G401.6 (cell line): ENCODE results near the gene CCDC28B.

Source experiments
- FAIRE-seq: peaks from 2 replicates; lab custom pipeline; 2012; peaks lifted over from hg19 to GRCh38; lab: Jason Lieb, UNC

CCDC28B gene

DNA sequence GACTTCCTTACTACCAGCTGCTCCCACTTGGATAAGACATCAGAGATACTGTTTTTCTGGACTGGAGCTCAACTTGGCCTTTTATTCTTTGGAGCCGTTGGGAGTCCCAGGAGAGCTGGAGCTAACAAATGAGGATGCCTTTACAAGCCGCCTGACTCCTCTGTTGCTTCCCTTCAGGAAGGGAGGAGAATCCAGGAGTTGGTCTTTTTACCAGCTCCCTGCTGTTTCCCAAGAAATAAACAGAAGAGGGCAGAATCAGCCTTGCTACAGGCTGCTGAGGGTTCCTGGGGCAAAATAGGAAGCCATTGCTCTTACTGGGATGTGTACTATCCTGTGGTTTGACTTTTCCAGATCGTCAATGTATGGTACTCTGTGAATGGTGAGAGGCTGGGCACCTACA lies 23.3 kb downstream of the CCDC28B start:
- FAIRE-seq, result no peak

DNA sequence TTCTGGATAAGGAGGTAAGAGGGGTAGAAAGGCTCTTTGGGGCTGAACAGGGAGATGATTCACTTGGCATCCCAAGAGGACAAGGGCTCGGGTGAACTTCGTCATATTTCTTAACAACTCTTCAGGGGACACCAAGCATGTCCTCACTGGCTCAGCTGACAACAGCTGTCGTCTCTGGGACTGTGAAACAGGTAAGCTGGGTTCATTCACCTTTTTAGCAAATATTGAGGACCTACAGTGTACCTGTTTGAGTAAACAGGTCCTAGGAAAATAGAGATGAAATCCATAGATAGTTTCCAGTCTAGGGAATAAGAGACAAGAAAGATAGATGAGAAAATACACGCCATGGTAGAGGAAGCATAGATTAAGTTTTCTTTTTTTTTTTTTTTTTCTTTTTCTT lies 23.9 kb downstream of the CCDC28B start:
- no peak for FAIRE-seq

DNA sequence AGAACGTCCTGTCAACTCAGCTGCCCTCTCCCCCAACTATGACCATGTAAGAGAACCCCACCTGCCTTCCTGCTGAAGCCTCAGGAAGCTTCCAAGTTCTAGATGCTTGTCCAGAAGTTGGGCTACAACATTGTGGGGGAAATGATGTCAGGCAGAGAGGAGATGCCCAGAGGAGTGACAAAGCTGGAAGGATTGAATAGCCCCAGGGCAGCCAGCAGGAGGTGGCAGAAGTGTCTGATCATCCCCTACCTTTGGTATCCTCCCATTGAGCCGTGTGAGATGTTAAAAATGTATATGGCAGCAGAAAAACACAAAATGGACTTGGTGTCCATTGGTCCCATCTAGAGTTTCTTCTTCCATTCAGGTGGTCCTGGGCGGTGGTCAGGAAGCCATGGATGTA lies 28.4 kb downstream of the CCDC28B start:
- FAIRE-seq, result no peak

DNA sequence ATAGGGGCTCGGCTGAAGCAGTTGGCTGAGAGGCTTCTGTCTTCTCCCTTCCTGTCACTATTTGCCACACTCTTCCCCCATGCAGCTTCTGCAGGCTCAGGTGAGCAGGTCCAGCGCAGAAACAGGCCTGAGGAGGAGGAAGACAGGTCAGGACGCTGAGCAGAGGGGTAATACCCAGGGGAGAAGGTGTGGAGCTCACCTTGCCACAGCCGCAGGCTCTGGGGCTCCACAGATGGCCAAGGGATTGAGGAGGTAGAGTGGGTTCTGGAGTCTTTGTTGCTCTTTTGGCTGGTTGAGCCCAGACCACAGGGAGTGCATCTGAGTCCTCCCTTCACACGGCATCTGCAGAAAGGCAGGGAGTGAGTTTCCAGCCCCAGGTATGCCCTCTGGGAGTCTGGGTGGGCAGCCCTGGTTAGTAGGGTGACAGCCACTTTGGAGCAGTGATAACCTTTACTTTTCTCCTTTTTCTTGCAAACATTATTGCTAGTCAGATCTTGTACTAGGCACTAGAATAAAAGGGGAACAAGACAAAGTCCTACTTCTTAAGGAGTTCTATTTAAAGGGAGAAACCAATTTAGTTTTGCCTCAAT lies 31.5 kb downstream of the CCDC28B start:
- FAIRE-seq, result no peak

DNA sequence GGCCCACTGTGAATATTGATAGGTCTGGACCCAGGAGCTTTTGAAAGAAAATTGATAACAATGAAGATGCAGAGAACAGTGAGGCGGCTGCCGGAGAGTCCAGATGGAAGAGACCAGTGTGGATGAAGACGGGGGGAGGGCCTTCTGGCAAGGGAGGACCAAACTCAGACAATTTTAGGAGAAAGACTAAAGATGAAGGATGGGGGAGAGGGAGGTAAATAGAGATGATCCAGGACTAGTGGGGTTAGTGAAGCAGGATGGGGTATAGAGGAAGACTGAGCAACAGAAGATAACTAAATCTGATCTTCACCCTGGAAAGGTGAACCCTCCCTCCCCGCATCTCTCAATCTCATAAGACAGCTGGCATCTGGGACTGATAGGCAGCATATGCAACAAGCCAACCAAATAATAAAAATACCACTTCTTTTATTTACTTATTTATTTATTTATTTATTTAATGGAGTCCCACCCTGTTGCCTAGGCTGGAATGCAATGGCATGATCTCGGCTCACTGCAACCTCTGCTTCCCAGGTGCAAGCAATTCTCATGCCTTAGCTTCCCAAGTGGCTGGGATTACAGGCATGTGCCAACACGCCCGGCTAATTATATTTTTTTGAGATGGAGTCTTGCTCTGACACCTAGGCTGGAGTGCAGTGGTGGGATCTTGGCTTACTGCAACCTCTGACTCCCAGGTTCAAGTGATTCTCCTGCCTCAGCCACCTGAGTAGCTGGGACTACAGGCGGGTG lies 32.3 kb downstream of the CCDC28B start:
- FAIRE-seq, result no peak

DNA sequence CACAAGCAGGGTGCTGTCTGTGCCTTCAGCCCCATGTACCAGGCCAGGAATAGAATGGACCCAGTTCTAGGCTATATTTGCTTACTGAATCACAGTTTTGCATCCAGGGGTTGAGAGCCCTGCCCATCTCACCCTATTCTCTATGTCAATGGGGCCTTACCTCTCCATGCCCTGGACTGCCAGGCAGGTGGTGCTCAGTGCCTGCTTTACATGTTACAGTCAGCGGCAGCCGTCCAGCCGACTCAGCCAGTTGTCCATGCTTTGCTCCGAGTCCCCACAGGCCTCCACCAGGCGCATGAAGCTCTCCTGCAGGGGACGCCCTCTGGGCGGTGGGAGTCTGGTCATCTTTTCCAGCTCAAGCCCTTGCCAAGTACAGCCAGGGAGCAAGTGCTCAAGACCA lies 34.4 kb downstream of the CCDC28B start:
- FAIRE-seq, result no peak

DNA sequence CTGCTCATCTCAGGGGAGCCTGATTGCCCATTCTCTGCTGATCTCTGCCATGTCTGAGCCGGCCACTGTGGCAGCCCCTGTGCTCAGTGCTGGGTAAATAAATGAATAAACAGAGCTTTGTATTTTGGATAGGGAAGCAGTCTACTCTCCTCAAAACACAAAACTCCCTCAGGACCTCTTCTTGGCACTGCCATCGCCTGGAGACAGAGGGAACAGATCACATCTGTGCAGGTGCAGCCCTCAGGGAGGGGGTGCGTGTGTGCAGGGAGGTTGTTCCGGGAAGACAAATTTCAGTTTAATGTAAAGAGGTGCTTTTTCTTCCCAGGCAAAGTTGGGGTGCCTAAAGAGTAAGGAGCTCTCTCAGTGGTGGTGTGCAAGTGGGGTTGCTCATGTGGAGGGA lies 38.9 kb downstream of the CCDC28B start:
- no peak for FAIRE-seq

DNA sequence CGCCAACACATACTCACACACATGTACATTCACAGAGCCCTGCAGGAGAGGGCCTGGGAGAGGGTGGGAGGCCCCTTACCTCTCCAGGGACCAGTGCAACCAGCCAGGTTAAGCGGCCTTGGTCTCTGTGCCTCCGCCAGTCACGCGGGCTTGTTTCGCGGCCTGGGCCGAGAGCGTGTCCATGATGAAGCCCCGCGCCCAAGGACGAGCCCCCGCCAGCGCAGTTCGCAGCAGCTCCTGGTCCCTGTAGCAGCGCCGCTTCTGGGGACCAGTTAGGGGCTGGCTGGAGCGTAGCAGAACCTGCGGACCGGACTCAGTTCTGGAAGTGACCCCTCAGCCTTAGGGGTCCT lies 39.4 kb downstream of the CCDC28B start:
- FAIRE-seq, result no peak

DNA sequence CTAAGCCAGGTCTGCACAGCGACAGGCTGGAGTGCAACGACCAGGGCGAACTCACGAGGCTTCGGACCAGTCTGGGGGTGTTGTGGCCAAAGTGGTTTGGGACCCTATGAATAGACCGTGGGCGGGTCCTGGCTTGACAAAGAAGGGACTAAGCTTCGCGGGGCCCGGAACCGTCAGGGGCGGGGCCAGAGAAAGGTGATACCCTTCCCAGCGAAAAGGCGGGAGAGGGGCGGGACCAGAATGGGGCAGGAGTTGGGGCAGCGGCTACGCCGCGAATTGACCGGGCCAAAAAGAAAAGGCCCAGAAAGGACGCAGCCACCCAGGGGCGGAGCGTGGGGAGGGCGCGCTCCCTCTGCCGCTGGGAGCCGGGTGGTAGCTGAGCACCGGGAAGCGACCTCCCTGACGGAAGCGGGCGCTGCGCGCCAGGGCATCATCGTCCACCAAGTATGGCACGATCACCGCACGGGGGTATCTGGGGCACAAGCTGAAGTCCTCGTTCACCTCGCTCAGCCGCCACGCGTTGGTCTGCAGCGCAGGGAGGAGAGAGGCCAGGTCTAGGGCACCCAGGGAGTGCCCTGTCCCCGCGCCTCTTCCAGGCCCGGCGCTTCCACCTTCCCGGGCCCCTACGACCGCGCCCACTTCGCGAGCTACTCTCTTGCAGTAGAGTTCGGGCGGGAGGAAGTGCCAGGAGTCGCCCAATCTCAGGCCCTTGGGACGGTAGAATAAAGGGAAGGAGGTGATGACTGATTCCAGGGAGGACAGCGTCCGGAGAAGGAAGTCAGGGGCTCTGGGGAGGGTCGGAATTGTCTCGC lies 40.0 kb downstream of the CCDC28B start:
- FAIRE-seq, result no peak

DNA sequence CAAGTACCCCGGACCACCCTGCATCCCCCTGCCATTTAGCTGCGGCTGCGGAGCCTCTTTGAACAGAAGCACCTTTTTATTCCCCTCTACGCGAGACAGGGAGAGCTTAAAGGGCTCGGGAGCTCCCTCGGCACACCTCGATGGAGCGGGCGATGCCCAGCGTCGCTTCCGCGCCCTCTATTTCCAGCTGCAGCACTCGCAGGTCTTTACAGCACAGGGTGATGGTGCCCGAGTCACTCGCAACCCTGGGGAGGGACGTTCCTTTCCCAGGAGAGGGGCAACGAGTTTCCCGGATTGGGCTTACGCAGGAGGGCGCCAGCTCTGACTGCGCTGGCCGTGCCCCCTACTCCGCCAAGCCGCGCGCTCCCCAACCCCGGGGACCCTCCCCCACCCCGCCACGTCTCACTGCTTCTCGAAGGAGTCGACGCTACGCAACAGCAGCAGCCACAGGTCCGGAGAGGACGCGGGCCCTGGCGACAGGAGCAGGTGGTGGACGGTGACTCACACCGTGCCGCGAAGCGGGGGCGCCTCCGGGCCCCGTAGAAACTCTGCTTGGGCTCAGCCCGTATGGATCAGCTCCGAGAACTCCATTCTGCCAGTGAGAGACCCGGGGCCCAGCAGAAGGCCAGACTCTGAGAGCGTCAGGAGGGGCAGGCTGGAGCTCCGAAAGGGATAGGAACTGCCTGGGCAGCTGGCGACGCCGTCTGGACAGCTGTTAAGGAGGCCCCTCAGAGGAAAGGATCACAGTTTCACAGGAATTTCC lies 40.8 kb downstream of the CCDC28B start:
- FAIRE-seq, result no peak

DNA sequence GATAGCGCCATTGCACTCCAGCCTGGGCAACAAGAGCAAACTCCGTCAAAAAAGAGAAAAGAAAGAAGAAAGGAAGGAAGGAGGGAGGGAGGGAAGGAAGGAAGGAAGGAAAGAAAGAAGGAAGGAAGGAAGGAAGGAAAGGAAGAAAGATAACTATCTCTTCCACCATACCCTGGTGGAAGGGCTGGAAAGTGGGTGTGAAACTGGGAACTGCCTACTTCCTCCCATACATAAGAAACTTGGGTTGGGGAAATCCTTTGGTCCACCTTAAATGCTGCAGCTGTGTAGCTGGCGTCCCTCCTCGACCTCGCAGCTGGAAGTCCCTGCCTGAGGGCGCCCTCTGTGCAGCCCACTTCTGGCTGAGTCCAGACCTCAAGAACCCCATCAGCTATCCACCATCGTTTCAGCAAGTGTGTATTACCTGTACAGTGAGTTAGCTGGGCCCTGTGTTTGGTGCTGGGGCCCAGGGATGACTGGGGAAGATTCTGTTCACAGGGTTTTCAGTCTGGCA lies 42.0 kb downstream of the CCDC28B start:
- no peak for FAIRE-seq

DNA sequence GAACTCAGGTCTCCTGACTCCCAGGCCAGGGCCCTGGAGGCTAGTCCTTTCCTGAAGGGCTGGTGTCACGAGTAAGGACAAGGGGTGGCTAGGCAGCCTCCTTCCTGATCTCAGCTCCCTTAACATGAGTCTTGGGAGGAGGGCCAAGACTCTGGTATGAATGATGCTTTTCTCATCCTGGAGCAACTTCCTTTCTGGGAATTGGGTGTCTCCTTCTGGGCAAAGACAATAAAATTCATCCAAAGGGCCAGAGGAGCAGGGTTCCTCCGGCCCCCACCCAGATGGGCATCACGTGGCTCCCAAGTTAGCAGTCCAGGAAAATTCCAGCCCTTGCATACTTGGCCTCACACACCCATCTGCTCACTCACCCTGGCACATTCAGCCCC lies 46.5 kb downstream of the CCDC28B start, which contains the start of gene FAM167B:
FAM167B (plus strand) TSS at position 335 of the 386 bp plus-strand sequence. CDS start 200 bp downstream, outside the sequence.
- no peak for FAIRE-seq

DNA sequence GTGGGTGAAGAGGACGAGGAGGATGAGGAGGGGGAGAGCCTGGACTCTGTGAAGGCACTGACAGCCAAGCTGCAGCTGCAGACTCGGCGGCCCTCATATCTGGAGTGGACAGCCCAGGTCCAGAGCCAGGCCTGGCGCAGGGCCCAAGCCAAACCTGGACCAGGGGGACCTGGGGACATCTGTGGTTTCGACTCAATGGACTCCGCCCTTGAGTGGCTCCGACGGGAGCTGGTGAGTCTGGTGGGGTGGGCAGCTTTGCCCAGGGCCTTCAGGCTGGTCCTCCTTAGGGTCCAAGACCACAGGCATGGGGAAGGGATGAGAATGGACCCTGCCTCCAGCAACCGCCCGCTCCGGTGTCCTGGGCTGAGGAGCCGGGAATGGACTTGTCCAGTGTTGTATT lies 47.1 kb downstream of the CCDC28B start:
- no peak for FAIRE-seq

DNA sequence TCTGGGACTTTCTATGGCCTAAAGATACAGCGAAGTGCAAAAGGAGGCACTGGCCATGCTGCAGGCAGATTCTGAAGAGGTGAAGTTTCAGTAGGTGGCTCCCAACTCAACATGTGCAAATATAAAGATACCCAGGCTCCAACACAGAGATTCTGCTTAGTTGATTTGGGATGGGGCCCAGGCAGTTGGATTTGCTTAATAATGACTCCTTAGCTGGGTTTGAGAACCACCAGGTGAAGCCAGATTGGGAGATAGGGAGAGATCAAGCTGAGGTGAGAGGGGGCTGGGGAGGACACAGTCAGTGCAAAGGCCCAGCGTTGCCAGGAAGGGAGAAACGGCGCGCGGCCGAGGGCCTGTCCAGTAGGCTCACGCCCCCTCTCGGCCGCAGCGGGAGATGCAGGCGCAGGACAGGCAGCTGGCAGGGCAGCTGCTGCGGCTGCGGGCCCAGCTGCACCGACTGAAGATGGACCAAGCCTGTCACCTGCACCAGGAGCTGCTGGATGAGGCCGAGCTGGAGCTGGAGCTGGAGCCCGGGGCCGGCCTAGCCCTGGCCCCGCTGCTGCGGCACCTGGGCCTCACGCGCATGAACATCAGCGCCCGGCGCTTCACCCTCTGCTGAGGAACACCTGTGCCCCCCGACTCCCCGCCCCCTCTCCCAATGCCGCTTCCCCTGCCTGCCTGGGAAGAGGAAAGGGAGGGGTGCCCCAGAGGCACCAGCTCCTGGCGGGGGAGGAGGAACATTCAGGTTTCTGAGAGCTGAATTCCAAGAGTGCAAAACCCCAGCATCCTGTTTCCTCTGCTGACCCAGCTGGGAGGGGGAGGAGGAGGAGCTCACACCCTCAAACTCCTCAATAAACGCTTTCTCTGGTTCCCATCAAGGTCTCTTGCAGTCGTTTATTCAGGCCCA lies 47.8 kb downstream of the CCDC28B start:
- no peak for FAIRE-seq

DNA sequence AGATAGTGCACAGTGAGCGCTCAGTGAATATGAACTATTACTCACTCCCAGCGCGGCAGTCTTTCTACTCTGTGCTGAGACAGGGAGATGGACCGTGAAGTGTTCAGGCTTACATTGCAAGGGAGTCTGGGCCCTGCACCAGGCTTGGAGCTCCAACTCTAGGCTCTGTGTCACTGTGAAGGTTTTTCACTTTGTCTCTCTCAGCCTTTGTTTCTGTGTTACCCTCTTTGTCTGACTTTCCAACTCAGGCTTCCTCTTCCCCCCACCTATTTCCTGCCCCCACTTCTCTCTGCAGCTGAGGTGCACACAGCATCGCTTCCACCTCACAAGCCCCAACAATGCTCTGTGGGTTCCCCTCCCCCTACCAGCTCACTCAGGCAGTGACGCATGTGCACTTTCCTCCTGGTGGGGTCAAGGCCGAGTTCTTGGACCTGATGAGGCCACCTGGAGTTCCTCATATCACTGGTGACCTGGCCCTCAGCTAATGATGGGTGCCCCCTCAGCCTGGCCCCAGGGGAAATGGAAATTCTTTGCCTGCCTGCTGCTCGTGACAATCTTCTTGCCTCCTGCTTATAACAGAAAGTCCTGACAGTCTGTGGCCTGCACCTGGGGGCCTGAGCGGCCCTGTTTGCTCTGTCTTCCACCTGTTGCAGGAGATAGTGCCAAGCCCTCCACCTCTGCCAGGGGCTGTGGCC lies 49.6 kb downstream of the CCDC28B start:
- FAIRE-seq, result no peak

DNA sequence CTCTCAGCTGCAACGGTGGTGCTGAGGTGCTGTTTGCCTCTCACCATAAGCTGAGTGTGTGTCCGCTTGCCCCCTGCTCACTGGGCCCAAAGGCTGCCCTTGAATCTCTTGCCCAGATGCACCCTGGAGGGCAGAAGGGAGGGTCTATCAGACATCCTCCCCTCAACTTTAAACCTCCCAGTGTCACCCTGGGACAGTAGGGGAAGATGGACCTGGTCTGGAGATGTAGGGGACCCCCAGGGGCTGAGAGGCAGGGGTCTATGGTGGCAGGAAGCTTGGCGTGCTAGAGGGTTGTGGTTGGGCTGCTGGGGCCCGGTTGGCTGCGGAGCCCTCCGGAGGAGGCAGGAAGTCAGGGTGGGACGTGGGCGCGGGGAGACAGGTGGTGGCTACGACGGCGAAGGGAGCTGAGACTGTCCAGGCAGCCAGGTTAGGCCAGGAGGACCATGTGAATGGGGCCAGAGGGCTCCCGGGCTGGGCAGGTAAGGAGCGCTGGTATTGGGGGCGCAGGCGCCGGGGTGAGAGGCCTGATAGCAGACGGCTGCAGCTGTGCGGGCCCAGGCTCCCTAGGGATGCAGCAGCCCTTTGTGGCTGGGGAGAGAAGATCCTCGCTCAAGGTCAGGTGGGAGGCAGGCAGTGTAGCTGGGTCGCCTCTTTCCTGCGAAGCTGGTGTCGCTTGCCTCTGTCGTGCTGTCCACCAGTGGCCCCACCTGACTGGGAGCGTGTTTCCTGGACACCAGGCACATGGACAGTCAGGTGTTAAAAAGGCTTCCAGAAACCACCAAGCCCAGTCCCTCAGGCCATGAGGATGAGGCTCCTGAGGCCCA lies 50.7 kb downstream of the CCDC28B start, which contains the start of gene LCK:
LCK (plus strand) TSS at position 373 of the 824 bp plus-strand sequence. CDS start 23,065 bp downstream, outside the sequence.
- FAIRE-seq, result no peak
